GM23338 (cell line): ENCODE measurements around the gene PHF23. TPM values are rescaled to one million over a fixed set of nuclear protein-coding genes. Genes with fewer than 3 reads are reported as not detected.
A peak's percentile ranks its signal among the peaks of the same experiment; 100 is the strongest.

Source experiments
- ATAC-seq: fragments of 200-7000 bp; cut with Tn5 transposase; 3 replicates; pipeline ENCODE4 v1.9.1; 2020
- DNase-seq: peaks from one replicate; pipeline ENCODE4 v3.0.0-alpha.2; 2015; ENCODE audit warnings: low spot score
- H2AFZ ChIP-seq: fragments of 200-600 bp; sonication (generic); 2 replicates; pipeline ENCODE4 v1.8.0; 2016; ENCODE audit warnings: antibody characterized with exemption, mild to moderate bottlenecking, moderate library complexity
- H3F3A ChIP-seq: fragments of 200-600 bp; sonication (generic); replicated peaks from 2 replicates; pipeline ENCODE4 v1.8.0; 2017; ENCODE audit warnings: antibody characterized with exemption, mixed run types, low read depth
- H3K27ac ChIP-seq: fragments of 200-600 bp; sonication (generic); 2 replicates; pipeline ENCODE4 v1.6.1; 2016; ENCODE audit warnings: low read depth
- H3K27me3 ChIP-seq: fragments of 200-600 bp; sonication (generic); 2 replicates; pipeline ENCODE4 v1.8.0; 2016; ENCODE audit warnings: mild to moderate bottlenecking, mixed run types, moderate library complexity; ENCODE audit not compliant: insufficient read depth
- H3K36me3 ChIP-seq: fragments of 200-600 bp; sonication (generic); 2 replicates; pipeline ENCODE4 v1.8.0; 2016; ENCODE audit warnings: mild to moderate bottlenecking; ENCODE audit not compliant: insufficient read depth
- H3K4me1 ChIP-seq: fragments of 200-600 bp; sonication (generic); 2 replicates; pipeline ENCODE4 v1.8.0; 2016; ENCODE audit warnings: mild to moderate bottlenecking, moderate library complexity; ENCODE audit not compliant: insufficient read depth
- H3K4me2 ChIP-seq: fragments of 200-600 bp; sonication (generic); 2 replicates; pipeline ENCODE4 v1.7.1; 2017; ENCODE audit warnings: mixed run types
- H3K4me3 ChIP-seq: fragments of 200-600 bp; sonication (generic); 2 replicates; pipeline ENCODE4 v1.6.1; 2016; ENCODE audit warnings: mixed run types
- H3K79me2 ChIP-seq: fragments of 200-600 bp; sonication (generic); replicated peaks from 2 replicates; pipeline ENCODE4 v1.8.0; 2017; ENCODE audit warnings: mild to moderate bottlenecking; ENCODE audit not compliant: insufficient read depth
- H3K9me2 ChIP-seq: fragments of 200-600 bp; sonication (generic); 2 replicates; pipeline ENCODE4 v1.8.0; 2017; ENCODE audit not compliant: insufficient read depth
- H4K20me1 ChIP-seq: fragments of 200-600 bp; sonication (generic); replicated peaks from 2 replicates; pipeline ENCODE4 v1.8.0; 2017; ENCODE audit warnings: mild to moderate bottlenecking; ENCODE audit not compliant: insufficient read depth
- H3K27ac Mint-ChIP-seq: 2 replicates; pipeline ENCODE4 v1.8.0; 2020; ENCODE audit warnings: inconsistent platforms, mild to moderate bottlenecking, moderate library complexity, mixed read lengths
- H3K27me3 Mint-ChIP-seq: 3 replicates; pipeline ENCODE4 v1.8.0; 2022; ENCODE audit warnings: low read depth, mild to moderate bottlenecking, moderate library complexity, mixed read lengths, inconsistent platforms; ENCODE audit not compliant: insufficient read depth, poor library complexity
- H3K36me3 Mint-ChIP-seq: 3 replicates; pipeline ENCODE4 v1.8.0; 2021; ENCODE audit warnings: low read depth, mild to moderate bottlenecking, inconsistent platforms, moderate library complexity, mixed read lengths
- H3K4me1 Mint-ChIP-seq: 3 replicates; pipeline ENCODE4 v1.8.0; 2020; ENCODE audit warnings: mild to moderate bottlenecking, inconsistent platforms, mixed read lengths
- H3K4me3 Mint-ChIP-seq: 3 replicates; pipeline ENCODE4 v1.8.0; 2021; ENCODE audit warnings: moderate library complexity, mild to moderate bottlenecking, inconsistent platforms, mixed read lengths
- H3K9me3 Mint-ChIP-seq: 3 replicates; pipeline ENCODE4 v1.8.0; 2020; ENCODE audit warnings: moderate library complexity, mild to moderate bottlenecking, inconsistent platforms, mixed read lengths
- CREB1 ChIP-seq: fragments of 250-450 bp; sonication (Bioruptor Pico); IDR thresholded peaks from 2 replicates; pipeline ENCODE4 v1.5.0; 2020; ENCODE audit warnings: low read depth, mild to moderate bottlenecking, moderate library complexity
- CTCF ChIP-seq, 2 experiments: fragments of 200-600 bp in 1 of 2; sonication (generic) in 1 of 2; conservative IDR thresholded peaks; 2 replicates each; pipeline versions ENCODE4 v1.5.1 to v1.6.1; 2016 to 2017; ENCODE audit warnings: antibody characterized with exemption in 2 of 2, low read depth in 2 of 2, mild to moderate bottlenecking in 2 of 2, moderate library complexity in 1 of 2
- EZH2 ChIP-seq: fragments of 200-600 bp; sonication (generic); IDR thresholded peaks from one replicate; pipeline ENCODE4 v1.8.0; 2017; ENCODE audit warnings: antibody characterized with exemption, mild to moderate bottlenecking, low read depth; ENCODE audit not compliant: unreplicated experiment
- EZH2phosphoT487 ChIP-seq: fragments of 200-600 bp; sonication (generic); IDR thresholded peaks from one replicate; pipeline ENCODE4 v1.8.1; 2018; ENCODE audit warnings: antibody characterized with exemption; ENCODE audit not compliant: unreplicated experiment
- JUNB ChIP-seq: IDR thresholded peaks from one replicate; pipeline ENCODE4 v1.6.1; 2016; ENCODE audit warnings: antibody characterized with exemption; ENCODE audit not compliant: unreplicated experiment
- NANOG ChIP-seq: IDR thresholded peaks from 2 replicates; pipeline ENCODE4 v1.6.1; 2016; ENCODE audit warnings: antibody characterized with exemption, borderline replicate concordance
- POLR2AphosphoS5 ChIP-seq: IDR thresholded peaks from 2 replicates; pipeline ENCODE4 v1.6.1; 2016; ENCODE audit warnings: antibody characterized with exemption, low read depth
- REST ChIP-seq: IDR thresholded peaks from one replicate; pipeline ENCODE4 v1.6.1; 2018; ENCODE audit warnings: antibody characterized with exemption; ENCODE audit not compliant: unreplicated experiment
- STAT1 ChIP-seq: IDR thresholded peaks from one replicate; pipeline ENCODE4 v1.6.1; 2016; ENCODE audit warnings: antibody characterized with exemption; ENCODE audit not compliant: unreplicated experiment
- ZNF114 ChIP-seq: fragments of 250-450 bp; sonication (Bioruptor Pico); IDR thresholded peaks from 2 replicates; pipeline ENCODE4 v1.5.0; 2020; ENCODE audit warnings: mild to moderate bottlenecking, moderate library complexity
- ZNF331 ChIP-seq: fragments of 250-450 bp; sonication (Bioruptor Pico); IDR thresholded peaks from 2 replicates; pipeline ENCODE4 v1.5.0; 2020; ENCODE audit warnings: low read depth, mild to moderate bottlenecking, moderate library complexity
- polyA plus RNA-seq: library from polyadenylated mRNA; unstranded; fragments of >200 nt; fragmentation: Nextera tagmentation; extraction: Ambion mirVana; gene quantifications from 2 replicates; pipeline ENCODE4 v1.2.1, GENCODE V29; 2016
- total RNA-seq: library from RNA; depleted of rRNA; stranded (reverse); fragments of >200 nt; shearing (Covaris generic); gene quantifications from 2 replicates; pipeline ENCODE4 v1.2.3, GENCODE V29; 2014
- TF ChIP-seq, protein P1 (sequence below): IDR thresholded peaks from 2 replicates; pipeline ENCODE4 v1.6.1; 2016; ENCODE audit warnings: antibody characterized with exemption
- TF ChIP-seq, protein P2 (sequence below): fragments of 250-450 bp; sonication (Bioruptor Pico); IDR thresholded peaks from 2 replicates; pipeline ENCODE4 v1.5.0; 2020; ENCODE audit warnings: mild to moderate bottlenecking, moderate library complexity

The PHF23 gene
- total and polyA plus RNA-seq, 2 experiments from 2014 or later, result 35.4 to 51.0 TPM

GRCh38 chr17:7217113-7217987 lies 21.9 kb downstream of the PHF23 start:
- no peaks in the 10 kb centered on the region for H3K36me3 ChIP-seq
- peaks cover 23% of the 10 kb centered on the region for H3K36me3 Mint-ChIP-seq
- TF ChIP-seq CTCF (conservative IDR thresholded peaks at IDR 0.05; ENCODE audit: low read depth in 2 of 2), result no peak
- TF ChIP-seq POLR2AphosphoS5, result no peak
- TF ChIP-seq ZNF331 (CRISPR knock-in tag), result no peak
- no peak for TF ChIP-seq EZH2phosphoT487
- no peak for TF ChIP-seq STAT1
- TF ChIP-seq, protein P1, sequence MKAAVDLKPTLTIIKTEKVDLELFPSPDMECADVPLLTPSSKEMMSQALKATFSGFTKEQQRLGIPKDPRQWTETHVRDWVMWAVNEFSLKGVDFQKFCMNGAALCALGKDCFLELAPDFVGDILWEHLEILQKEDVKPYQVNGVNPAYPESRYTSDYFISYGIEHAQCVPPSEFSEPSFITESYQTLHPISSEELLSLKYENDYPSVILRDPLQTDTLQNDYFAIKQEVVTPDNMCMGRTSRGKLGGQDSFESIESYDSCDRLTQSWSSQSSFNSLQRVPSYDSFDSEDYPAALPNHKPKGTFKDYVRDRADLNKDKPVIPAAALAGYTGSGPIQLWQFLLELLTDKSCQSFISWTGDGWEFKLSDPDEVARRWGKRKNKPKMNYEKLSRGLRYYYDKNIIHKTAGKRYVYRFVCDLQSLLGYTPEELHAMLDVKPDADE, result no peak
- TF ChIP-seq, protein P2, sequence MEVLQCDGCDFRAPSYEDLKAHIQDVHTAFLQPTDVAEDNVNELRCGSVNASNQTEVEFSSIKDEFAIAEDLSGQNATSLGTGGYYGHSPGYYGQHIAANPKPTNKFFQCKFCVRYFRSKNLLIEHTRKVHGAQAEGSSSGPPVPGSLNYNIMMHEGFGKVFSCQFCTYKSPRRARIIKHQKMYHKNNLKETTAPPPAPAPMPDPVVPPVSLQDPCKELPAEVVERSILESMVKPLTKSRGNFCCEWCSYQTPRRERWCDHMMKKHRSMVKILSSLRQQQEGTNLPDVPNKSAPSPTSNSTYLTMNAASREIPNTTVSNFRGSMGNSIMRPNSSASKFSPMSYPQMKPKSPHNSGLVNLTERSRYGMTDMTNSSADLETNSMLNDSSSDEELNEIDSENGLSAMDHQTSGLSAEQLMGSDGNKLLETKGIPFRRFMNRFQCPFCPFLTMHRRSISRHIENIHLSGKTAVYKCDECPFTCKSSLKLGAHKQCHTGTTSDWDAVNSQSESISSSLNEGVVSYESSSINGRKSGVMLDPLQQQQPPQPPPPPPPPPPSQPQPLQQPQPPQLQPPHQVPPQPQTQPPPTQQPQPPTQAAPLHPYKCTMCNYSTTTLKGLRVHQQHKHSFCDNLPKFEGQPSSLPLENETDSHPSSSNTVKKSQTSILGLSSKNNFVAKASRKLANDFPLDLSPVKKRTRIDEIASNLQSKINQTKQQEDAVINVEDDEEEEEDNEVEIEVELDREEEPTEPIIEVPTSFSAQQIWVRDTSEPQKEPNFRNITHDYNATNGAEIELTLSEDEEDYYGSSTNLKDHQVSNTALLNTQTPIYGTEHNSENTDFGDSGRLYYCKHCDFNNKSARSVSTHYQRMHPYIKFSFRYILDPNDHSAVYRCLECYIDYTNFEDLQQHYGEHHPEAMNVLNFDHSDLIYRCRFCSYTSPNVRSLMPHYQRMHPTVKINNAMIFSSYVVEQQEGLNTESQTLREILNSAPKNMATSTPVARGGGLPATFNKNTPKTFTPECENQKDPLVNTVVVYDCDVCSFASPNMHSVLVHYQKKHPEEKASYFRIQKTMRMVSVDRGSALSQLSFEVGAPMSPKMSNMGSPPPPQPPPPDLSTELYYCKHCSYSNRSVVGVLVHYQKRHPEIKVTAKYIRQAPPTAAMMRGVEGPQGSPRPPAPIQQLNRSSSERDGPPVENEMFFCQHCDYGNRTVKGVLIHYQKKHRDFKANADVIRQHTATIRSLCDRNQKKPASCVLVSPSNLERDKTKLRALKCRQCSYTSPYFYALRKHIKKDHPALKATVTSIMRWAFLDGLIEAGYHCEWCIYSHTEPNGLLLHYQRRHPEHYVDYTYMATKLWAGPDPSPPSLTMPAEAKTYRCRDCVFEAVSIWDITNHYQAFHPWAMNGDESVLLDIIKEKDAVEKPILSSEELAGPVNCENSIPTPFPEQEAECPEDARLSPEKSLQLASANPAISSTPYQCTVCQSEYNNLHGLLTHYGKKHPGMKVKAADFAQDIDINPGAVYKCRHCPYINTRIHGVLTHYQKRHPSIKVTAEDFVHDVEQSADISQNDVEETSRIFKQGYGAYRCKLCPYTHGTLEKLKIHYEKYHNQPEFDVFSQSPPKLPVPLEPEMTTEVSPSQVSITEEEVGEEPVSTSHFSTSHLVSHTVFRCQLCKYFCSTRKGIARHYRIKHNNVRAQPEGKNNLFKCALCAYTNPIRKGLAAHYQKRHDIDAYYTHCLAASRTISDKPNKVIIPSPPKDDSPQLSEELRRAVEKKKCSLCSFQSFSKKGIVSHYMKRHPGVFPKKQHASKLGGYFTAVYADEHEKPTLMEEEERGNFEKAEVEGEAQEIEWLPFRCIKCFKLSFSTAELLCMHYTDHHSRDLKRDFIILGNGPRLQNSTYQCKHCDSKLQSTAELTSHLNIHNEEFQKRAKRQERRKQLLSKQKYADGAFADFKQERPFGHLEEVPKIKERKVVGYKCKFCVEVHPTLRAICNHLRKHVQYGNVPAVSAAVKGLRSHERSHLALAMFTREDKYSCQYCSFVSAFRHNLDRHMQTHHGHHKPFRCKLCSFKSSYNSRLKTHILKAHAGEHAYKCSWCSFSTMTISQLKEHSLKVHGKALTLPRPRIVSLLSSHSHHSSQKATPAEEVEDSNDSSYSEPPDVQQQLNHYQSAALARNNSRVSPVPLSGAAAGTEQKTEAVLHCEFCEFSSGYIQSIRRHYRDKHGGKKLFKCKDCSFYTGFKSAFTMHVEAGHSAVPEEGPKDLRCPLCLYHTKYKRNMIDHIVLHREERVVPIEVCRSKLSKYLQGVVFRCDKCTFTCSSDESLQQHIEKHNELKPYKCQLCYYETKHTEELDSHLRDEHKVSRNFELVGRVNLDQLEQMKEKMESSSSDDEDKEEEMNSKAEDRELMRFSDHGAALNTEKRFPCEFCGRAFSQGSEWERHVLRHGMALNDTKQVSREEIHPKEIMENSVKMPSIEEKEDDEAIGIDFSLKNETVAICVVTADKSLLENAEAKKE (CRISPR knock-in tag), result no peak
- no peak for TF ChIP-seq ZNF114 (CRISPR knock-in tag)
- TF ChIP-seq JUNB, result no peak
- TF ChIP-seq CREB1 (CRISPR knock-in tag), result no peak
- TF ChIP-seq REST, result no peak
- no peak for TF ChIP-seq EZH2
- no peak for TF ChIP-seq NANOG
- H3K4me3 Mint-ChIP-seq, result peak overlapping the region; percentile 91
- no peaks in the 10 kb centered on the region for H3K27me3 ChIP-seq
- peak overlapping the region; percentile 96 for H2AFZ ChIP-seq
- no peaks in the 10 kb centered on the region for H3K9me2 ChIP-seq
- H3K9me3 Mint-ChIP-seq, result no peaks in the 10 kb centered on the region; the same call in 1 of the 3 replicates
- ATAC-seq (no peak), DNase-seq (peak; percentile 89)
- peak overlapping the region; percentile 73 for H3K4me3 ChIP-seq
- H3K4me1 ChIP-seq, result peaks cover 47% of the 10 kb centered on the region
- peaks cover 51% of the 10 kb centered on the region for H3K27me3 Mint-ChIP-seq
- peaks cover 57% of the 10 kb centered on the region for H3K4me1 Mint-ChIP-seq
- H3F3A ChIP-seq, result peaks cover 14% of the 10 kb centered on the region
- H4K20me1 ChIP-seq, result peaks cover 7% of the 10 kb centered on the region; the same call in 1 of the 2 replicates
- peaks cover 23% of the 10 kb centered on the region for H3K79me2 ChIP-seq
- peak overlapping the region; percentile 95 for H3K4me2 ChIP-seq
- no peak overlapping the region for H3K27ac ChIP-seq
- peak overlapping the region; percentile 85 for H3K27ac Mint-ChIP-seq
